GM23248 (cell line): ENCODE results near the gene PAIP2. TPM values are rescaled to one million over a fixed set of nuclear protein-coding genes. Genes with fewer than 3 reads are reported as not detected.

ENCODE experiments used
- DNase-seq: peaks from one replicate; pipeline ENCODE4 v3.0.0-alpha.2; 2015
- H2AFZ ChIP-seq: fragments of 200-600 bp; sonication (generic); 2 replicates; pipeline ENCODE4 v1.6.1; 2016; ENCODE audit warnings: antibody characterized with exemption
- H3F3A ChIP-seq: fragments of 200-600 bp; sonication (generic); 2 replicates; pipeline ENCODE4 v1.6.1; 2016; ENCODE audit warnings: mild to moderate bottlenecking, antibody characterized with exemption, mixed run types; ENCODE audit not compliant: insufficient read depth
- H3K27ac ChIP-seq: fragments of 200-600 bp; sonication (generic); 2 replicates; pipeline ENCODE4 v1.5.1; 2016; ENCODE audit warnings: mild to moderate bottlenecking
- H3K27me3 ChIP-seq: fragments of 200-600 bp; sonication (generic); replicated peaks from 2 replicates; pipeline ENCODE4 v1.6.1; 2016; ENCODE audit warnings: mild to moderate bottlenecking; ENCODE audit not compliant: insufficient read depth
- H3K36me3 ChIP-seq: fragments of 200-600 bp; sonication (generic); 2 replicates; pipeline ENCODE4 v1.6.1; 2016; ENCODE audit warnings: low read depth, mild to moderate bottlenecking
- H3K4me1 ChIP-seq: fragments of 200-600 bp; sonication (generic); 2 replicates; pipeline ENCODE4 v1.6.1; 2016; ENCODE audit warnings: mild to moderate bottlenecking; ENCODE audit not compliant: insufficient read depth
- H3K4me2 ChIP-seq: fragments of 200-600 bp; sonication (generic); one replicate; pipeline ENCODE4 v1.6.1; 2016; ENCODE audit warnings: mild to moderate bottlenecking; ENCODE audit not compliant: unreplicated experiment
- H3K4me3 ChIP-seq: fragments of 200-600 bp; sonication (generic); 2 replicates; pipeline ENCODE4 v1.5.1; 2016; ENCODE audit warnings: mild to moderate bottlenecking
- H3K79me2 ChIP-seq: fragments of 200-600 bp; sonication (generic); 2 replicates; pipeline ENCODE4 v1.6.1; 2016; ENCODE audit warnings: mild to moderate bottlenecking; ENCODE audit not compliant: insufficient read depth
- H3K9ac ChIP-seq: fragments of 200-600 bp; sonication (generic); 2 replicates; pipeline ENCODE4 v1.6.1; 2016; ENCODE audit warnings: mild to moderate bottlenecking
- H3K9me2 ChIP-seq: fragments of 200-600 bp; sonication (generic); 2 replicates; pipeline ENCODE4 v1.6.1; 2016; ENCODE audit warnings: mixed run types, mild to moderate bottlenecking, moderate library complexity; ENCODE audit not compliant: insufficient read depth
- H3K9me3 ChIP-seq: fragments of 200-600 bp; sonication (generic); one replicate; pipeline ENCODE4 v1.6.1; 2017; ENCODE audit warnings: low read depth
- H4K20me1 ChIP-seq: fragments of 200-600 bp; sonication (generic); 2 replicates; pipeline ENCODE4 v1.6.0; 2016; ENCODE audit not compliant: insufficient read depth
- EZH2 ChIP-seq: fragments of 200-600 bp; sonication (generic); IDR thresholded peaks from 2 replicates; pipeline ENCODE4 v1.6.1; 2018; ENCODE audit warnings: antibody characterized with exemption, mild to moderate bottlenecking; ENCODE audit not compliant: insufficient read depth, poor library complexity, severe bottlenecking
- EZH2phosphoT487 ChIP-seq: fragments of 200-600 bp; sonication (generic); IDR thresholded peaks from 2 replicates; pipeline ENCODE4 v1.6.1; 2018; ENCODE audit warnings: antibody characterized with exemption, moderate library complexity, mild to moderate bottlenecking, low read depth; ENCODE audit not compliant: insufficient read depth
- WGBS, 2 experiments: methylation state at CpG; one replicate each; pipeline ENCODE4 v1.1.6; 2015 to 2017; ENCODE audit warnings: low lambda C conversion rate in 2 of 2, low coverage in 1 of 2; ENCODE audit errors: missing lambda C conversion rate in 2 of 2; 5-methylcytosine and 5-hydroxymethylcytosine counted together
- in situ Hi-C: fragments of 300-500 bp; cut with MboI; formaldehyde crosslinking; loops from 2 replicates; pipeline ENCODE4 v1.15.0; 2020
- polyA plus RNA-seq: library from polyadenylated mRNA; unstranded; fragments of >200 nt; fragmentation: Nextera tagmentation; extraction: Ambion mirVana; gene quantifications from 2 replicates; pipeline ENCODE4 v1.2.1, GENCODE V29; 2016
- total RNA-seq: library from RNA; depleted of rRNA; stranded (reverse); fragments of >200 nt; shearing (Covaris generic); gene quantifications from 2 replicates; pipeline ENCODE4 v1.2.3, GENCODE V29; 2014

Gene PAIP2
- total and polyA plus RNA-seq, 2 experiments from 2014 or later, result 62.8 to 112 TPM

GRCh38 chr5:139374909-139375308, 33.3 kb downstream of the PAIP2 start:
- in situ Hi-C loops, result no loop called here
- Histone ChIP-seq H3F3A (0 out of 2 replicates have a peak, but pooled peaks cover 2% of the 10 kb centered on the region), H3K27ac (no peak overlapping the region), H3K4me1 (peaks cover 9% of the 10 kb centered on the region; the same call in 1 of the 2 replicates), H4K20me1 (no peaks in the 10 kb centered on the region), H3K27me3 (no peaks in the 10 kb centered on the region), H3K4me3 (no peak overlapping the region), H3K9me3 (no peaks in the 10 kb centered on the region), H3K9me2 (no peaks in the 10 kb centered on the region), H2AFZ (no peak overlapping the region), H3K36me3 (peaks cover 18% of the 10 kb centered on the region), H3K4me2 (no peak overlapping the region), H3K79me2 (0 out of 2 replicates have a peak, but pooled peaks cover 5% of the 10 kb centered on the region), H3K9ac (no peak overlapping the region)
- no peak for TF ChIP-seq EZH2phosphoT487
- no peak for TF ChIP-seq EZH2
- 57 to 77% methylated on average over 2 of the region's 2 CpGs for WGBS, 2 experiments
- DNase-seq, result no peak

- Histone ChIP-seq H3K36me3 (peaks cover 14% of the 10 kb centered on the region; the same call in 1 of the 2 replicates), H3K4me3 (no peak overlapping the region), H3K9me2 (no peaks in the 10 kb centered on the region), H3K4me2 (no peak overlapping the region), H3K4me1 (peaks cover 8% of the 10 kb centered on the region; the same call in 1 of the 2 replicates), H3K27ac (no peak overlapping the region), H2AFZ (no peak overlapping the region), H3F3A (no peaks in the 10 kb centered on the region), H3K27me3 (no peaks in the 10 kb centered on the region), H4K20me1 (no peaks in the 10 kb centered on the region), H3K9ac (no peak overlapping the region), H3K9me3 (no peaks in the 10 kb centered on the region), H3K79me2 (no peaks in the 10 kb centered on the region)
- in situ Hi-C loops, result no loop called here
- 82 to 83% methylated on average over 7 of the region's 7 CpGs for WGBS, 2 experiments
- TF ChIP-seq EZH2 (no peak), EZH2phosphoT487 (no peak)
- DNase-seq, result no peak
Measured at GRCh38 chr5:139376364-139376763, 34.7 kb downstream of the PAIP2 start.

- Histone ChIP-seq H3K4me2 (no peak overlapping the region), H4K20me1 (no peaks in the 10 kb centered on the region), H3K79me2 (no peaks in the 10 kb centered on the region), H3K4me3 (no peak overlapping the region), H2AFZ (no peak overlapping the region), H3K36me3 (0 out of 2 replicates have a peak, but pooled peaks cover 7% of the 10 kb centered on the region), H3K9me3 (no peaks in the 10 kb centered on the region), H3K27ac (no peak overlapping the region), H3K4me1 (peaks cover 8% of the 10 kb centered on the region; the same call in 1 of the 2 replicates), H3K27me3 (no peaks in the 10 kb centered on the region), H3K9ac (no peak overlapping the region), H3F3A (no peaks in the 10 kb centered on the region), H3K9me2 (no peaks in the 10 kb centered on the region)
- no peak for TF ChIP-seq EZH2phosphoT487
- TF ChIP-seq EZH2, result no peak
- DNase-seq, result no peak
- 98 to 100% methylated on average over 3 of the region's 3 CpGs for WGBS, 2 experiments
- in situ Hi-C loops, result no loop called here
Measured at GRCh38 chr5:139377226-139377625, 35.6 kb downstream of the PAIP2 start.

- no peak overlapping the region for H3K4me2 ChIP-seq
- H3F3A ChIP-seq, result no peaks in the 10 kb centered on the region
- H3K9me3 ChIP-seq, result no peaks in the 10 kb centered on the region
- in situ Hi-C loops, result no loop called here
- H3K36me3 ChIP-seq, result 0 out of 2 replicates have a peak, but pooled peaks cover 1% of the 10 kb centered on the region
- no peaks in the 10 kb centered on the region for H3K9me2 ChIP-seq
- H3K27ac ChIP-seq, result no peak overlapping the region
- no peaks in the 10 kb centered on the region for H3K79me2 ChIP-seq
- no peak for TF ChIP-seq EZH2phosphoT487
- TF ChIP-seq EZH2, result no peak
- H3K27me3 ChIP-seq, result no peaks in the 10 kb centered on the region
- H3K4me3 ChIP-seq, result no peak overlapping the region
- DNase-seq, result no peak
- WGBS, 2 experiments, result 74 to 77% methylated on average over 43 to 47 of the region's 47 CpGs
- H3K9ac ChIP-seq, result no peak overlapping the region
- no peak overlapping the region for H2AFZ ChIP-seq
- H4K20me1 ChIP-seq, result no peaks in the 10 kb centered on the region
- peaks cover 8% of the 10 kb centered on the region; the same call in 1 of the 2 replicates for H3K4me1 ChIP-seq
Measured at GRCh38 chr5:139378101-139378825, 36.6 kb downstream of the PAIP2 start.
